Sigmoid colon (tissue), 4 donors: ENCODE results near the gene PLEKHN1.

Experiments used
- CTCF ChIP-seq, 4 experiments: fragments of 450-650 bp in 3 of 4; fragments of 200-600 bp in 1 of 4; IDR thresholded peaks; one replicate each; pipeline ENCODE4 v1.5.1; 2016 to 2019; ENCODE audit warnings: antibody characterized with exemption in 4 of 4, mild to moderate bottlenecking in 3 of 4, moderate library complexity in 2 of 4
- EP300 ChIP-seq, 4 donors: sonication (generic); formaldehyde crosslinking; IDR thresholded peaks; one replicate each; pipeline ENCODE4 v1.6.1; 2017; ENCODE audit warnings: antibody characterized with exemption in 4 of 4
- POLR2A ChIP-seq, 2 donors: fragments of 450-650 bp; IDR thresholded peaks; one replicate each; pipeline ENCODE4 v1.6.1; 2016; ENCODE audit warnings: antibody characterized with exemption in 2 of 2, mild to moderate bottlenecking in 2 of 2, moderate library complexity in 2 of 2

- TF ChIP-seq EP300 (IDR thresholded peaks at IDR 0.05) (no peak), POLR2A (IDR thresholded peaks at IDR 0.05) (no peak), CTCF (IDR thresholded peaks at IDR 0.05) (no peak)
These were observed 30.8 kb downstream of the PLEKHN1 start for GRCh38 chr1:996851-997712.
